ENCODE results near the gene PDGFRB.

- TF ChIP-seq CTCF (IDR thresholded peaks at IDR 0.05) (no peak), POLR2A (IDR thresholded peaks at IDR 0.05) (no peak)
Measured at GRCh38 chr5:150113047-150113744, 42.4 kb downstream of the PDGFRB start.

Data from right lobe of liver (tissue), 4 donors.